Measurements from ENCODE around the gene CLNK.
"Not testable (repeated sequence)": the region's sequence is repeated elsewhere in the genome, so short reads cannot be mapped to it uniquely, and the experiment has no call there.

CLNK gene

GRCh38 chr4:10659251-10659650 lies 25.3 kb downstream of the CLNK start:
- DNase-seq, result no peak

- DNase-seq, result no peak
Observed at GRCh38 chr4:10656988-10657387, 27.6 kb downstream of the CLNK start.

DNA sequence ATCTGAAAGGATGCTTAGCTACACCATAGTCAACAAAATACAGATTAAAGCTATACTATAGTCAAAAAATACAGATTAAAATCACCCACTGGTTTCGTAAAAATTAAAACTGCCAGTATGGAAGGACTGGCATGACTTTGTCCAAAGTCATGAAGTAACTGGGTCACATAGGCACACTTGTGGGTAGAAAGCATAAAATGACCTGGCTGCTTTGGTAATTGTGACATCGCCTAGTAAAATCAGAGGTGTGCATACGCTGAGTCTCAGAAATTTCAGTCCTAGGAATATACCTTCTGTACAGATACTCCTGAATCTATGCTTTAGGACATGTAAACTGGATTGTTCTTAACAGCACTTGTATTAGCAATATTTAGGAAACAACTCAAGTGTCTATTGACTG lies 28.1 kb downstream of the CLNK start:
- no peak for DNase-seq

DNA sequence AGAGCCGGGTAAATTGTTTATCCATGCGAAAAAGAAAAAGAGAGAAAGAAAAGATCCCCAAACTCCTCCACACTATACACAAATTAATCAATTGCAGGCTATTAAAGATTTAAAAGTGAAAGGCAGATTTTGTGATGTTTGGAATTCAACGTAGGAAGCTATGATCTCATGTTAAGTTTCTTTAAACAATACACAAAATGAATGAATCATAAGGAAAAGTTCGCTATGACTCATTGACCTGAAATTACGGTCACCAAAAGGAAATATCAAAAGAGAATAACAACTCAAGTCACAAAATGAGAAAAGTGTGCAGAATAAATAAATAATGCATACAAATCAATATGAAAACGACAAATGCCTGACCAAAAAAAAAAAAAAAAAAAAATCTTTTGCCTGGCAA lies 28.6 kb downstream of the CLNK start:
- no peak for DNase-seq

DNA sequence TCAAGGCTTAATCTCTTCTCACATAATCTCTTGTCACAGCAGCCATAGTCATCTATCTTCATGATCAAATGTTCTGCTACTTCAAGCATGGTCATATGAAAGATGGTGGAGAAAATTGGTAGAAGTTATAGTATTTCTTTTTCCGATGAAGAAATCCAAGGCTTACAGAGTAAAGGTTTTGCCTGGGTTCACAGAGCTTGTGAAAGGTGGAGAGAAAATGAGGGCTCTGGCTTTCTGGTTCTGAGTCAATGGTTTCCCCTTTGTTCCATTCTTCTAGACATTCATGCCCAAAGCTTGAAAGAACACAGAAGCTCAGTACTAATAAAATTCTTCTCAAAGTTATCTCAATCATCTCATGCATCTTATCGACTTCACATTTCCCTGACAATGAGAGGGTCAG lies 36.1 kb downstream of the CLNK start:
- DNase-seq, result no peak

DNA sequence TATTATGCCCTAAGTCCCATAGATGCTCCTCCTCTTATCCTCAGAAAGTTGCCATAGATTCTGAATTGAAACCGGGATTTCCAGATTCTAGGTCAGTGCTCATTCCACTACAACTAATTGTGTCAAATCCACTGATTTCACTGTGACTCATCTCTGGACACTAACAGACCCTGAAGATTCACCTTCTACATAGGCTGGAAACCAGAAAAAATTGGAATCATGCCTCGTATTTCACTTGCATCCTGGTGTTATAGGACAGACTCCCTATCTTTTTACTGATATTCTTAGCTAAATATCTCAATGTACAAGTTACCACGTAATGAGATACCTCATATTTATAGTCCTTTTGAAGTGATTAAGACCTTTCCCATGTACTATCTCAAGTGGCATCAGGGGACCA lies 36.7 kb downstream of the CLNK start:
- DNase-seq, result no peak

DNA sequence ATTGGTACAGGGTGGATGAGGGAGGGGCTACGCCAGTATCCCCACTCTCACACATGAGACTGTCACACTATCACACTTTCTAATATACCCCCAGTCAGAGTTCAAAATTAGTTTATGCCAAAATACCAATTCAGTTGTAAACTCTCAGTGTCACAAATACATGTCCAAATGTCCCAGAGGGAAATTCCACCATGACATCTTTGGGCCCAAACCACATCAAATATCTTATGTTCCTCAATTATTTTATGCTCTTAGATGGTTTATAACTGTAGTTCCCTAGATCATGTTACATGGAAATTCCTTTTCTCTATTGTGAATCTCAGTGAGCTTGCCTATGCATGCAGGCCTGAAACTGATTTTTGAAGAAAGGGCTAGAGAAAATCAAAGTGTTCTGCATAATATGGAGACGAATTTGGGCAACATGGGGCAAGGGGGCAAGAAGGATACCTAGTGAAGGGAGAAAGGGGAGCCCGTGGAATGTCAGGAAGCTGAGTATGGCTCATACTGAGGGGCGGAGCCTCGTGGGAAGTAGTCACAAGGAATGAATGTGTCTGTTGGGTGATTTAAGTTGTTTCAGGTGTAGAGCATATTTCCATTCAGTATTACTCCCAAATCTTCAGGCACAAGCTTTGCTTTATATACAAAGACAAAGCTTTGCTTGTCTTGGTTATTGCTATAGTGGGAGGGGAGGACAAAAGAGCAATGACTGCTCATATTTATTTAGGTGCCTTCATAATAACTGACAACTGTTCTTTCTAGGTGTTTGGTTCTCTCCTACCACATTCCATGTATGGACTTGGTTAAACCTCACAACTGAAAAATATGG lies 40.8 kb downstream of the CLNK start:
- no peak for DNase-seq

- DNase-seq, result no peak
Observed at GRCh38 chr4:10640561-10641201, 43.9 kb downstream of the CLNK start.

GRCh38 chr4:10639664-10640063 lies 44.9 kb downstream of the CLNK start:
- no peak for DNase-seq

- DNase-seq, result no peak
Observed at GRCh38 chr4:10639100-10639499, 45.5 kb downstream of the CLNK start.

- no peak for DNase-seq
Observed at GRCh38 chr4:10635091-10635490, 49.5 kb downstream of the CLNK start.

- DNase-seq, result no peak
Observed at GRCh38 chr4:10629394-10629793, 55.2 kb downstream of the CLNK start.

DNA sequence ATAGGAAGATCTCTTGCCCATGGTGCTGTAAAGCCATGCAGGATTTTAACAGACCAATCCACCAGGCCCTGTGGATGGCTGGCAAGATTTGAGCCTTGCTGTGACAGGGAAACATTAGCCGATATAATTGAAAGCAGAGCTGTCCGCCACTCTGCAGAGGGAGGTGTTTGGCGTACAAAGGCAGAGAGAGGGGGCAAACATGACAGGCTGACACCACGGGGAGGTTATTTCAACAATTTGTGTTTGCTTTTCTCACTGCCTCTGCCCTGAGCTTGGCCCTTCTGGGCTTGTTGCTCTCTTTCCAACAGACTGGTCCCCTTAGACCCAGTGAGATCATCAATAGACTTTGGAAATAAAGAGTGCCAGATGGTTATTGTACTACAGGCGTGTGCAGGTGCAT lies 59.4 kb downstream of the CLNK start:
- DNase-seq, result no peak

- no peak for DNase-seq
Observed at GRCh38 chr4:10623862-10624261, 60.7 kb downstream of the CLNK start.

DNA sequence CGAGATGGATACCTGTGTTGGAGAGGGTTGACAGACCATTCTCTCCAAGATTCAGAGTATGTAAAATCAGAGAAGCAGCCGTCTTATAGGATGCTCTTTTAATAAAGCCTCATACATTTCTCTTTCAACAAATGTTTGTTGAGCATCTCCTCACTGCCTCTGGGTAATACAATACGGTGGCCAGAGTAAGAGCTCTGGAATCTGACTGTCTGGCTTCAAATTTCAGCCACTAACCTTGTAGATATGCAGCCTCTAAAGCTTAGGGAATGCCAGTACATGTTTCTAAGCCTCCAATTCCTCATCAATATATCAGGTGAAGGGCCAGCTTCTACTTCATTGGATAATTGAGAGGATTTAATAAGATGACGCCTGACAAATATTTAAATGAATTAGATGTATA lies 61.3 kb downstream of the CLNK start:
- no peak for DNase-seq

GRCh38 chr4:10622728-10623127 lies 61.8 kb downstream of the CLNK start:
- DNase-seq, result no peak

GRCh38 chr4:10620935-10621488 lies 63.6 kb downstream of the CLNK start:
- no peak for DNase-seq

- no peak for DNase-seq
Observed at GRCh38 chr4:10619855-10620254, 64.7 kb downstream of the CLNK start.

GRCh38 chr4:10619220-10619619 lies 65.3 kb downstream of the CLNK start:
- no peak for DNase-seq

- DNase-seq, result not testable (repeated sequence)
Observed at GRCh38 chr4:10614926-10615325, 69.6 kb downstream of the CLNK start.

DNA sequence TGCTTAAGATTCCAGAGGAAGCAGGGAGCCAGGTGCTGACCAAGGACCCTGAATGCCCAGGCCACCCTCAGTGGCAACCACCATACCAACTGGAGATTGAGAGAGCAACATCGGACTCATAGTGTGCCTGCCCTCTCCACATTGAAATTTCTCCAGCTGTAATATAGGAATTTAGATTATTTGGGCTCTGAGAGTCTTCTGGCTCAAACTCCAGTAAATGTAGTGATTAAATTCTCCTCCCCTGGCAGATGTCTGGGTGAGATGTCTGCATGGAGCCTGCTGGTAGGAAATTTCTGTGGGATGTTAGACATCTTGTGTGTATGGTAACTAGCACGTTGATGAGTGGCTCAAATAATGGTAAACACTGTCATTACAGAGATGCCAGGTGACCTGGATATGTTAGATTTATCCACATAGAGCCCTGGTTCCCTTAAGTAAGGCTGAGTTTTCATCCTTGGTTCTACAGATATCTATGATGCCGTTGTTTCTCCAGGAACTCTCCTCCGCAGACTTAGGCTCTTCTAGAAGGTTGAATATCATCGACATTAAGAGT lies 70.6 kb downstream of the CLNK start:
- no peak for DNase-seq

DNA sequence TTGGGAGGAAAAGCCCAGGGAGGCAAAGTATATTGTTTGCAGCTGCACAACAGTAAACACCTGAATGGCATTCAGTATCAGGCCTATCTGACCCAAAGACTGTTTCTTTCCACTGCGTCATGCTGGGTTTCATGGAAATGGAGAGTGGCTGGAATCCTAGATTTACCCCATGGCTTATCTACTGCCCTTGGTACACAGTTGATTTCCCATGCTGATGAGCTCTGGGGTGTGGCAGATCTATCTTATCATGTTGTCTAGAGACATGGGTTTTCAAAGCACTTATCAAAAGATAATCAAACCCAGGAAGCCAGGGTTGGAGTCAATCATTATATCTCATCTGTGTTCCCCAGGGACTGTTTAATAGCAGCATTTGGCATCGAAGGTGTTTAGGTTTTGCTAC lies 72.1 kb downstream of the CLNK start:
- no peak for DNase-seq

DNA sequence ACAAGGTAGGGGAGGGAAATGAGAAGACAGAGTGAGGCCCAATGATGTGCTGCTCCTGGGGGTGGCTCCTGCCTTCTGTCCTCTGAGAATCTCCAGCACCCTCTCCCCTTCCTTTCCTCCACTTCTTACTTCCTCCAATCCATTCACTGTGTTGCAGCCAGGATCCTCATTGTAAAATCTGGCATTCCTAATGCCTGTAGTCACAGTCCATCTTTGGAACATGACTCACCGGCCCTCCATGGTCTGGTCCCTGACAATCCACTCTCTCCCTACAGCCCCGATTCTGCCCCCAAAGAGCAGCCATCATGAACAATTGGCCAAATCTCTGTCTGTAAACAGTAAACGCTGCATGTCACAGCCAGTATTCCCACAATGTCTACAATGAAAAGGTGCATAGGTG lies 72.9 kb downstream of the CLNK start:
- no peak for DNase-seq
